ENCODE data around the gene CTTN. TPM values are rescaled to one million over a fixed set of nuclear protein-coding genes. Genes with fewer than 3 reads are reported as not detected.

CTTN gene
- total RNA-seq, 2 experiments from 2014 or later, result 5.0 to 9.3 TPM

GRCh38 chr11:70463478-70464255 is 65.3 kb downstream of the CTTN start:
- ChIA-PET POLR2A (no interaction called here), CTCF (ENCODE audit: unreplicated experiment) (no interaction called here)
- no peaks in the 10 kb centered on the region for H4K20me1 ChIP-seq (ENCODE audit: insufficient read depth, low read length)
- peak overlapping the region; percentile 27; the same call in 1 of the 2 replicates for H3K4me2 ChIP-seq (ENCODE audit: low read length)
- H3K4me1 ChIP-seq (ENCODE audit: insufficient read depth, low read length, poor library complexity, severe bottlenecking), result peaks cover 15% of the 10 kb centered on the region
- no peak overlapping the region for H3K27ac ChIP-seq (ENCODE audit: low read depth, low read length, poor library complexity, severe bottlenecking)
- TF ChIP-seq EZH2phosphoT487 (IDR thresholded peaks at IDR 0.05; ENCODE audit: borderline replicate concordance, low read depth, low read length) (no peak), CTCF (conservative IDR thresholded peaks at IDR 0.05; ENCODE audit: low read length) (no peak)
- DNase-seq (ENCODE audit: low spot score), result peak; percentile 16
- no TSS peak for BruUV-seq (replicated peaks)
- no peaks in the 10 kb centered on the region for H3K79me2 ChIP-seq (ENCODE audit: insufficient read depth, low read depth, low read length)
- H3K9me3 ChIP-seq (ENCODE audit: low read length), result no peaks in the 10 kb centered on the region
- H3K9me2 ChIP-seq (ENCODE audit: insufficient read depth, low read length), result no peaks in the 10 kb centered on the region
- H2AFZ ChIP-seq (ENCODE audit: low read length), result no peak overlapping the region
- intact Hi-C loops (cut with micrococcal nuclease; ENCODE audit: unreplicated experiment), result no loop called here
- H3K4me3 ChIP-seq (ENCODE audit: low read depth, low read length, poor library complexity, severe bottlenecking), result no peak overlapping the region
- H3K36me3 ChIP-seq (ENCODE audit: insufficient read depth, low read length), result no peaks in the 10 kb centered on the region; the same call in 1 of the 2 replicates

GRCh38 chr11:70464509-70465361 is 66.4 kb downstream of the CTTN start:
- no peaks in the 10 kb centered on the region for H3K9me3 ChIP-seq (ENCODE audit: low read length)
- POLR2A ChIA-PET, result interaction anchor here (0.6 kb wide), 1 partner anchor 271 kb away, joined by 3 read pairs; no protein-coding TSS in a partner anchor

More at GRCh38 chr11:70464509-70465361, 66.4 kb downstream of the CTTN start:
- TF ChIP-seq EZH2phosphoT487 (IDR thresholded peaks at IDR 0.05; ENCODE audit: borderline replicate concordance, low read depth, low read length) (no peak), CTCF (conservative IDR thresholded peaks at IDR 0.05; ENCODE audit: low read length) (no peak)
- BruUV-seq (replicated peaks), result no TSS peak
- peaks cover 16% of the 10 kb centered on the region for H3K4me1 ChIP-seq (ENCODE audit: insufficient read depth, low read length, poor library complexity, severe bottlenecking)
- peak overlapping the region; percentile 27; the same call in 1 of the 2 replicates for H3K4me2 ChIP-seq (ENCODE audit: low read length)
- H2AFZ ChIP-seq (ENCODE audit: low read length), result no peak overlapping the region
- intact Hi-C loops (cut with micrococcal nuclease; ENCODE audit: unreplicated experiment), result no loop called here
- no peak overlapping the region for H3K4me3 ChIP-seq (ENCODE audit: low read depth, low read length, poor library complexity, severe bottlenecking)
- no peaks in the 10 kb centered on the region for H4K20me1 ChIP-seq (ENCODE audit: insufficient read depth, low read length)
- no peaks in the 10 kb centered on the region; the same call in 1 of the 2 replicates for H3K36me3 ChIP-seq (ENCODE audit: insufficient read depth, low read length)
- no peaks in the 10 kb centered on the region for H3K79me2 ChIP-seq (ENCODE audit: insufficient read depth, low read depth, low read length)
- no peak for DNase-seq (ENCODE audit: low spot score)
- no peak overlapping the region for H3K27ac ChIP-seq (ENCODE audit: low read depth, low read length, poor library complexity, severe bottlenecking)
- CTCF ChIA-PET (ENCODE audit: unreplicated experiment), result no interaction called here
- no peaks in the 10 kb centered on the region for H3K9me2 ChIP-seq (ENCODE audit: insufficient read depth, low read length)
